Right cardiac atrium (tissue), 5 donors: Measurements from ENCODE around the gene FHL2. TPM values are rescaled to one million over a fixed set of nuclear protein-coding genes. Genes with fewer than 3 reads are reported as not detected.

Source experiments
- ATAC-seq, 2 donors: fragments of 200-7000 bp; cut with Tn5 transposase; one replicate each; pipeline versions ENCODE4 v1.8.0 to v1.9.1; 2020; ENCODE audit warnings: moderate library complexity in 2 of 2, mild to moderate bottlenecking in 1 of 2
- DNase-seq, 3 donors: peaks; one replicate each; pipeline ENCODE4 v3.0.0-alpha.2; 2020
- H3K27ac ChIP-seq: one replicate; pipeline ENCODE4 v1.5.1; 2013; ENCODE audit warnings: mild to moderate bottlenecking, low read length, control low read depth, moderate library complexity
- H3K27me3 ChIP-seq: one replicate; pipeline ENCODE4 v1.6.1; 2013; ENCODE audit not compliant: control insufficient read depth, insufficient read depth
- H3K4me1 ChIP-seq: one replicate; pipeline ENCODE4 v1.6.1; 2013; ENCODE audit warnings: low read length; ENCODE audit not compliant: control insufficient read depth, insufficient read depth
- H3K4me3 ChIP-seq: one replicate; pipeline ENCODE4 v1.5.1; 2013; ENCODE audit warnings: low read length, control low read depth
- H3K9me3 ChIP-seq: one replicate; pipeline ENCODE4 v1.6.1; 2013; ENCODE audit warnings: low read length; ENCODE audit not compliant: control insufficient read depth
- WGBS: extraction: QIAGEN DNeasy Blood & Tissue Kit; methylation state at CpG from one replicate; pipeline ENCODE4 v1.1.7; 2013; 5-methylcytosine and 5-hydroxymethylcytosine counted together
- intact Hi-C, 4 donors: fragments of 100-400 bp; cut with DNase I; formaldehyde crosslinking; loops; one replicate each; pipeline versions ENCODE4 v1.11.0 to v1.14.0; 2022 to 2023
- polyA plus RNA-seq: library from polyadenylated mRNA; stranded (reverse); fragments of 200-250 nt; gene quantifications from one replicate; pipeline ENCODE4 v1.2.3, GENCODE V29; 2013
- total RNA-seq, 4 donors: library from RNA; stranded (reverse); fragmentation: NEBNext Ultra II Directional; extraction: Animal tissue kit (Norgen Biotek cat#: 25700); gene quantifications; one replicate each; pipeline ENCODE4 v1.2.1, GENCODE V29; 2021
- donor health status: healthy with polysubstance abuse.
- donor health status: DM: no; HTN: yes; CAD: no.
- donor health status: DM: no; HTN: no; CAD: no.
- donor health status: DM: no; HTN: yes; CAD: no; lungs with severe emphysema.
- donor health status: DM: yes; HTN: yes; CAD: no.

The FHL2 gene
- total and polyA plus RNA-seq, 5 donors = 410 to 631 (median 457) TPM

GRCh38 chr2:105325389-105325963 is 73.4 kb downstream of the FHL2 start:
- 65% methylated on average over 3 of the region's 3 CpGs for WGBS
- Histone ChIP-seq H3K4me1 (peaks cover 4% of the 10 kb centered on the region), H3K9me3 (no peaks in the 10 kb centered on the region), H3K27ac (no peak overlapping the region), H3K27me3 (no peaks in the 10 kb centered on the region), H3K4me3 (no peak overlapping the region)
- ATAC-seq = no peak
- intact Hi-C loops = no loop called here
- no peak for DNase-seq

- WGBS = 71% methylated on average over 4 of the region's 4 CpGs
- intact Hi-C loops = no loop called here
- Histone ChIP-seq H3K9me3 (no peaks in the 10 kb centered on the region), H3K4me1 (peaks cover 4% of the 10 kb centered on the region), H3K27ac (no peak overlapping the region), H3K27me3 (no peaks in the 10 kb centered on the region), H3K4me3 (no peak overlapping the region)
- ATAC-seq = no peak
- no peak for DNase-seq
Measured at GRCh38 chr2:105324732-105325131, 74.1 kb downstream of the FHL2 start.

GRCh38 chr2:105324101-105324500 is 74.8 kb downstream of the FHL2 start:
- H3K27me3 ChIP-seq = no peaks in the 10 kb centered on the region
- H3K4me1 ChIP-seq = peaks cover 4% of the 10 kb centered on the region
- H3K27ac ChIP-seq = no peak overlapping the region
- DNase-seq (no peak), ATAC-seq (no peak)
- intact Hi-C loops = no loop called here
- no peak overlapping the region for H3K4me3 ChIP-seq
- WGBS = 66% methylated on average over 4 of the region's 4 CpGs
- H3K9me3 ChIP-seq = no peaks in the 10 kb centered on the region

- ATAC-seq (no peak), DNase-seq (no peak)
- intact Hi-C loops = no loop called here
- Histone ChIP-seq H3K27me3 (no peaks in the 10 kb centered on the region), H3K4me3 (no peak overlapping the region), H3K4me1 (peaks cover 4% of the 10 kb centered on the region), H3K27ac (no peak overlapping the region), H3K9me3 (no peaks in the 10 kb centered on the region)
- WGBS = 64% methylated on average over 5 of the region's 5 CpGs
Measured at GRCh38 chr2:105323111-105323510, 75.7 kb downstream of the FHL2 start.

- no peak for DNase-seq
- intact Hi-C loops = no loop called here
- WGBS = 92% methylated on average over 3 of the region's 3 CpGs
- Histone ChIP-seq H3K4me3 (no peak overlapping the region), H3K27me3 (no peaks in the 10 kb centered on the region), H3K4me1 (peaks cover 4% of the 10 kb centered on the region), H3K27ac (no peak overlapping the region), H3K9me3 (no peaks in the 10 kb centered on the region)
- ATAC-seq = no peak
Measured at GRCh38 chr2:105321875-105322646, 76.8 kb downstream of the FHL2 start.

GRCh38 chr2:105320651-105321215 is 78.1 kb downstream of the FHL2 start:
- no peaks in the 10 kb centered on the region for H3K9me3 ChIP-seq
- ATAC-seq = no peak
- intact Hi-C loops = no loop called here
- H3K4me1 ChIP-seq = peaks cover 4% of the 10 kb centered on the region
- H3K4me3 ChIP-seq = no peak overlapping the region
- H3K27ac ChIP-seq = no peak overlapping the region
- DNase-seq = no peak
- 84% methylated on average over 7 of the region's 7 CpGs for WGBS
- H3K27me3 ChIP-seq = no peaks in the 10 kb centered on the region

GRCh38 chr2:105317937-105318336 is 80.9 kb downstream of the FHL2 start:
- no peak overlapping the region for H3K4me3 ChIP-seq
- ATAC-seq = no peak
- no peaks in the 10 kb centered on the region for H3K27me3 ChIP-seq
- H3K9me3 ChIP-seq = no peaks in the 10 kb centered on the region
- H3K4me1 ChIP-seq = peaks cover under 1% of the 10 kb centered on the region
- no peak overlapping the region for H3K27ac ChIP-seq
- 93% methylated on average over 3 of the region's 3 CpGs for WGBS
- intact Hi-C loops = no loop called here
- no peak for DNase-seq

- Histone ChIP-seq H3K4me1 (no peaks in the 10 kb centered on the region), H3K9me3 (no peaks in the 10 kb centered on the region), H3K27me3 (no peaks in the 10 kb centered on the region), H3K4me3 (no peak overlapping the region), H3K27ac (no peak overlapping the region)
- WGBS = 73% methylated on average over 3 of the region's 3 CpGs
- no peak for DNase-seq
- ATAC-seq = no peak
- intact Hi-C loops = no loop called here
Measured at GRCh38 chr2:105315314-105315713, 83.5 kb downstream of the FHL2 start.

- no peaks in the 10 kb centered on the region for H3K4me1 ChIP-seq
- H3K4me3 ChIP-seq = no peak overlapping the region
- no peak overlapping the region for H3K27ac ChIP-seq
- intact Hi-C loops = no loop called here
- no peaks in the 10 kb centered on the region for H3K27me3 ChIP-seq
- DNase-seq (no peak), ATAC-seq (no peak)
- H3K9me3 ChIP-seq = no peaks in the 10 kb centered on the region
Measured at GRCh38 chr2:105313877-105314276, 85.0 kb downstream of the FHL2 start.
